GM19193 (cell line): ENCODE data around the gene LIN7B.

Experiments
- POLR2A ChIP-seq: IDR thresholded peaks from 4 replicates; pipeline ENCODE4 v1.6.1; 2011; ENCODE audit not compliant: insufficient read depth, insufficient read length; ENCODE audit errors: extremely low read depth

The LIN7B gene

GRCh38 chr19:49085868-49086232 lies 28.3 kb upstream of the LIN7B start:
- no peak for TF ChIP-seq POLR2A

- TF ChIP-seq POLR2A: no peak
Observed at GRCh38 chr19:49086296-49086695, 27.9 kb upstream of the LIN7B start.

GRCh38 chr19:49091391-49092038 lies 22.7 kb upstream of the LIN7B start:
- TF ChIP-seq POLR2A: no peak

GRCh38 chr19:49092686-49093085 lies 21.5 kb upstream of the LIN7B start:
- TF ChIP-seq POLR2A: no peak

GRCh38 chr19:49094505-49095482 lies 19.4 kb upstream of the LIN7B start:
- no peak for TF ChIP-seq POLR2A

- no peak for TF ChIP-seq POLR2A
Observed at GRCh38 chr19:49097453-49098288, 16.5 kb upstream of the LIN7B start.

GRCh38 chr19:49098795-49099194 lies 15.4 kb upstream of the LIN7B start:
- TF ChIP-seq POLR2A: no peak

- no peak for TF ChIP-seq POLR2A
Observed at GRCh38 chr19:49101160-49101559, 13.0 kb upstream of the LIN7B start.

- no peak for TF ChIP-seq POLR2A
Observed at GRCh38 chr19:49102303-49102702, 11.9 kb upstream of the LIN7B start.

GRCh38 chr19:49103331-49104085 lies 10.7 kb upstream of the LIN7B start:
- no peak for TF ChIP-seq POLR2A

- TF ChIP-seq POLR2A: no peak
Observed at GRCh38 chr19:49104229-49104864, 9.8 kb upstream of the LIN7B start.

- TF ChIP-seq POLR2A: no peak
Observed at GRCh38 chr19:49106648-49107135, 7.5 kb upstream of the LIN7B start.

GRCh38 chr19:49107625-49108459 lies 6.3 kb upstream of the LIN7B start:
- no peak for TF ChIP-seq POLR2A
